Head of caudate nucleus (tissue), 42 donors: ENCODE results near the gene TPSG1.
"Not testable (repeated sequence)": the region's sequence is repeated elsewhere in the genome, so short reads cannot be mapped to it uniquely, and the experiment has no call there.

Source experiments
- DNase-seq, 42 donors: peaks; one replicate each; pipeline versions ENCODE4 v3.0.0 to v3.0.0-alpha.2; 2020 to 2021; ENCODE audit warnings: mixed read lengths in 7 of 42
- intact Hi-C: fragments of 100-400 bp; cut with DNase I; formaldehyde crosslinking; loops from one replicate; pipeline ENCODE4 v1.15.0; 2022

Gene TPSG1

GRCh38 chr16:1225051-1225451 lies at the start of gene TPSG1:
Gene TPSG1, minus strand, starts transcription at chr16:1225268. Its CDS starts 16 bp downstream, at chr16:1225252.
- intact Hi-C loops: no loop called here
- DNase-seq: no peak

- DNase-seq: no peak
- intact Hi-C loops: no loop called here
Measured at GRCh38 chr16:1274767-1275166, 49.7 kb upstream of the TPSG1 start.

DNA sequence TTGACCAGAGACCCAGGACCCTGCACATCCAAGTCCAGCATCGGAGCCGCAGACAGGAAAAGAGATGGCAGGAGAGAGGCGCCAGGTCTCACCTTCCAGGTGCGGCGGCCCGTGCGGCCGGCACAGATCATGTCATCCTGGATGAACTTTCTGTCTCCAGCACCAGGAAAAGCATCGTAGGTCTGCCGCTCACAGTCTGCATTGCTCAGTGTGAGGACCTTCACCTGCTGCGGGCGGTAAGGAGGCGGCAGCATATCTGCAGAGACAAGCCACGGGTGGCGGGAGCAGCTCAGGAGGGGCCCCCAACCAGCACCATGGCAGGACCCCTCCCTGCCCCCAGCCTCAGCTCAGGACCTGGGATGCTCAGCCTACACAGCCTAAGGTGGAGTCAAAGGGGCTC lies 48.7 kb upstream of the TPSG1 start:
- intact Hi-C loops: no loop called here
- no peak for DNase-seq

DNA sequence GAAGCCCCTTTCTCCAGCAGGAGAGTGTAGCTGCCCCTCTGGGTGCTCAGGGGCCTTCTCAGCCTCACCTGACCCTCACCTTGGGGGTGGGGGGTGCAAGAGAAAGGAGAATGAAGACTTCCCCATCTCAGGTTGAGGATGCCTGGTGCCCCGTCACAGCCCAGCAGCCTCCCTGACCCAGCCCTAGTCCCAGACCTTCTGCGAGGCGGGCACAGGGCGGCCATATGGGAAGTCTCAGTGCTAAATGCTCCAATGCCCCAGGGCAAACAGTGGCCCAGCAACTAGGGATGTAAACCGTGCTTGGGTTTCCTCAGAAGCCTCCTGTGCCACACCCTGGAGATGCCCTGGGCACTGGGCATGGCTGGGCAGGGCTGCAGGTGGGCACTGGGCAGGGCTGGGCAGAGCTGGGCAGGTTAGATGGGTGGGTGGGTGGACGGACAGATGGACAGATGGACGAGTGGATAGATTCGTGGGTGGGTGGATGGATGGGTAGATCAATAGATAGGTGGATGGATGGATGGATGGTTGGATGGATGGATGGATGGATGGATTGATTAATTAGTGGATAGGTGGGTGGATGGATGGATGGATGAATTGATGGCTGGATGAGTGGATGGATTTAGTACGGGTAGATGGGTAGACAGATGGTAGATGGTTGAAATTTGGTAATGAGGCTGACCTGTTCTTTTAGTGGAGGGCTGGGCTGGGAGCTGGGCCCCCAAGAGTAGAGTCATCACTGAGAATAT lies 47.6 kb upstream of the TPSG1 start:
- intact Hi-C loops: no loop called here
- DNase-seq: no peak

DNA sequence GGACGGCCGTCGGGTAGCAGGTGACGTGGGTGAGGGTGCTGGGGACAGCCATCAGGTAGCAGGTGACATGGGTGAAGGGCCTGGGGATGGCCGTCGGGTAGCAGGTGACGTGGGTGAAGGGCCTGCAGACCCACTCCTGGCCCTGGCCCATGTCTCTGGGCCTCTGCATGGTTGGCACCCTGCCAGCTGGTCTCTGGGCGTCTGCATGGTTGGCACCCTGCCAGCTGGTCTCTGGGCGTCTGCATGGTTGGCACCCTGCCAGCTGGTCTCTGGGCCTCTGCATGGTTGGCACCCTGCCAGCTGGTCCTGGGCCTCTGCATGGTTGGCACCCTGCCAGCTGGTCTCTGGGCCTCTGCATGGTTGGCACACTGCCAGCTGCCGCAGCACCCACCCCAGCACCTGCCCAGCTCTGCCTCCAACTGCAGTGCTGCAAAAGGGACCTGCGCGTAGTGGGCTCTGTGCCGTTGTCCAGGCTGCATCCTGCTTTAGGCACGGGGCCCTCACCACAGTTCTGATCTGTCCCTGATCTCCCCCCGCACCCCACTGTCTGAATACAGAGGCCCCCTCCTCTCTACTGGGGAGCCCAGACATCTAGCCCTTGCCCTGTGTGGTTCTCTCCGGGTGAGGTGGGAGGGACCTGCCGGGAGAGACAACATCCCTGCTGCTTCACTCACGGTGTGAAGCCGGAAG lies 46.8 kb upstream of the TPSG1 start:
- peak in 18 of 42 donors; percentile 1 to 52 (median 22) for DNase-seq
- intact Hi-C loops: not testable (repeated sequence)

- intact Hi-C loops: no loop called here
- no peak for DNase-seq
Measured at GRCh38 chr16:1271380-1271723, 46.3 kb upstream of the TPSG1 start.

DNA sequence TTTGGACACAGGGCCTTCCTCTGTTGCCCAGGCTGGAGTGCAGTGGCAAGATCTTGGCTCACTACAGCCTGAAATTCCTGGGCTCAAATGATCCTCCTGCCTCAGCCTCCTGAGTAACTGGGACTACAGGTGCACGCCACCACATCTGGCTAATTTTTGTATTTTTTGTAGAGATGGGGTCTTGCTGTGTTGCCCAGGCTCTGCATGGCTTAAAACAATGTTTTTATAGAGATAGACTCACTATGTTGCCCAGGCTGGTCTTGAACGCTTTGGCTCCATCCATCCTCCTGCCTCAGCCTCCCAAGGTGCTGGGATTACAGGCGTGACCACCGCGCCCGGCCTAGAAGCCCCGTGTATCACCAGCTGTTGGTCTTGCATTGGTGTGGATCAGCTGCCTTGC lies 44.4 kb upstream of the TPSG1 start:
- DNase-seq, intact Hi-C loops: not testable (repeated sequence)

- DNase-seq: no peak
- intact Hi-C loops: no loop called here
Measured at GRCh38 chr16:1265826-1266225, 40.8 kb upstream of the TPSG1 start.

DNA sequence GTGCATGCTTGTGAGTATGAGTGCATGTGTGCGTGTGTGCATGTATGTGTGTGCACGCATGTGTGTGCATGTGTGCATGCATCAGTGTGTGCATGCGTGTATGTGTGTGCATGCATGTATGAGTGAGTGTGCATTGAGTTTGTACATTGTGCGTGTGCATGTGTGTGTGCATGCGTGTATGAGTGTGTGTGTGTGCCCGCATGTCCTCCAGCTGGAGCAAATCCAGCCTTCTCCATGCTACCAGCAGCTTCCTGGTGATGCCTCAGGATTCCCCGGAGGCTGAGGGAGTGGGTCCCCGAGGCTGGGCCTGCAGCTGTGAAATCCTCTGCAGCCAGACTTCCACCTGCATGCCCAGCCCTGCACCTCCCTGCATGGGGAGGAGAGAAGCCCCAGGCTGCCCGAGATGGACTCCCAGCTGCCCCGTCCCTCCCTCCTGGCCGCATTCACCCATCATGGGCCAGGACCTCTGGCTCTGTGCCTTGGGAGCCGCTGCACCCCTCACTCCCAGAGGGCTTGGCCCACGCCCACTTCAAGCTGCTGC lies 40.1 kb upstream of the TPSG1 start:
- intact Hi-C loops: no loop called here
- no peak for DNase-seq

- DNase-seq: no peak
- intact Hi-C loops: no loop called here
Measured at GRCh38 chr16:1264345-1265089, 39.4 kb upstream of the TPSG1 start.

- intact Hi-C loops: no loop called here
- no peak for DNase-seq
Measured at GRCh38 chr16:1263591-1264344, 38.7 kb upstream of the TPSG1 start.

- intact Hi-C loops: no loop called here
- DNase-seq: no peak
Measured at GRCh38 chr16:1262846-1263221, 37.8 kb upstream of the TPSG1 start.

DNA sequence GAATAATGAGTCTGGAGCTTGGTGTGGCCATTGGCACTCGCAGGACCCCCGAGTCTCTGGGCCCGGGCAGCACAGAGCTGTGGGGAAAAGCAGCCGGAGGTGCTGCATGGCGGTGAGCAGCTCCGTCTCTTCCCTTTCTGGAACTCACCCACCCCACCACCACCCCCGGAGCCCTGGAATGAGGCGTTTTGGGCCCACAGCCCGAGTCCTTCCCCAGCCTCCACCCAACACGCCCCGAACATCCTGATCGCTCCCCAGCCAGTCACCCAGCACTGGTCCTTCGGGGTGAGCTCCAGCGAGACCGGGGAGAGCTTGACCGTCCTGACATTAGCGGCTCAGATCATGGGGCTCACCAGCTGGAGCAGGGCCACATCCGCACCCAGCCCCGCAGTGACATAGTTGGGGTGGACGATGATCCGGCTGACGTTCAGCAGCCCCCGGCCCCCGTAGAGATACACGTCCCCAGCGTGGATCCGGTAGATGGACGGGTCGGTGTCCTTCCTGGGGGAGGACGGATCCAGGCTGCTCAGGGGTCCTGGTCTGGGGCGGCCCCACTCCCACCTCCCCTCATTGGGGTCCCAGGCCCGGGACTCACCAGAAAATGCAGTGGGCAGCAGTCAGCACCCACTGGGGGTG lies 37.3 kb upstream of the TPSG1 start:
- DNase-seq: no peak
- intact Hi-C loops: no loop called here

DNA sequence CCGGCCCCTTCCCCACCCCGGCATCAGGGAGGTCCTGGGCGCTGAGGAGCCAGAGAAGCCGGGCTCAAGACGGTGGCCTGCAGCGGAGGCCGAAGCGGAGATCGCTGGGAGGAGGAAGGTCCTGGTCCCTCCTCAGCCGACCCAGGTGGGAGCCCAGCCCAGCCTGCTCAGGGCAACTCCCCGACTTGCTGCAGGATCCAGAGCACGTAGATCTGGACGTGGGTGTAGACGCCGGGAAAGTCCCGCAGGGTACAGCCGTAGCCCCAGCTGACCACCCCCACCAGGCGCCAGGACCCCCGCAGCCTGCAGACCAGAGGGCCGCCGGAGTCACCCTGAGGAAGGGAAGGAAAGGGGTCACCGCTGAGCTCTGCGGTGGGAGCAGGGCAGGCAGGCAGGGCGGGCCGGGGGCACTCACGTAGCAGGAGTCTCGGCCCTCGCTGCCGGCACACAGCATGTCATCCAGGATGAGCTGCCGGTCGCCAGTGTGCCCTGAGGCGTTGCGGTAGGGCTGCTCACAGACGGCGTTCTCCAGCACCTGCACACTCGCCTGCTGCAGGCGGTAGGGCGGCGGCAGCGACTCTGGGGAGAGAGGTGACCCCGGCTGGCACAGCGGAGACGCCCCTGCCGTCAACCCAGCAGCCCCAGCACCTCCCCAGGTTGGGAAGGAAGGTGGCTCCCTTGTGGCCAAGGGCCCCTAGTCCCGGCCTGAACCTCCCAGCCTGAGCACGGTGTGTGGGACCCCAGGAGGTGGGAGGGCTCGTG lies 36.2 kb upstream of the TPSG1 start:
- intact Hi-C loops: no loop called here
- peak in 1 of 42 donors; percentile 1 for DNase-seq

- intact Hi-C loops: no loop called here
- no peak for DNase-seq
Measured at GRCh38 chr16:1260101-1260680, 35.1 kb upstream of the TPSG1 start.

DNA sequence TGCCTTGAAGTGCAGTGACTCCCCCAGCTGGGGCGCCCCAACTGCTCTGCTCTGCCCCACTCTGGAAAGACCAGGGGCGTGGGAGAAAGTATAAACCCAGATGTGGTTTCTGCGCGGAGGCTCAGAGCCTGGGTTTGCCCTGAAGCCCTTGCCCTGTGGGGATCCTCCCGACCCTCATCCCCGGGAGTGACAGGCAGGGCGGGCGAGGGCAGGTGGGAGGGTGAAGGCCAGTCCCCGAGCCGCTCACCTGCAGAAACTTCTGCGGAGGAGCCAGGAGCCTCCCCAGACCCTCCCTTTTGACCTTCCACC lies 34.6 kb upstream of the TPSG1 start:
- no peak for DNase-seq
- intact Hi-C loops: no loop called here

DNA sequence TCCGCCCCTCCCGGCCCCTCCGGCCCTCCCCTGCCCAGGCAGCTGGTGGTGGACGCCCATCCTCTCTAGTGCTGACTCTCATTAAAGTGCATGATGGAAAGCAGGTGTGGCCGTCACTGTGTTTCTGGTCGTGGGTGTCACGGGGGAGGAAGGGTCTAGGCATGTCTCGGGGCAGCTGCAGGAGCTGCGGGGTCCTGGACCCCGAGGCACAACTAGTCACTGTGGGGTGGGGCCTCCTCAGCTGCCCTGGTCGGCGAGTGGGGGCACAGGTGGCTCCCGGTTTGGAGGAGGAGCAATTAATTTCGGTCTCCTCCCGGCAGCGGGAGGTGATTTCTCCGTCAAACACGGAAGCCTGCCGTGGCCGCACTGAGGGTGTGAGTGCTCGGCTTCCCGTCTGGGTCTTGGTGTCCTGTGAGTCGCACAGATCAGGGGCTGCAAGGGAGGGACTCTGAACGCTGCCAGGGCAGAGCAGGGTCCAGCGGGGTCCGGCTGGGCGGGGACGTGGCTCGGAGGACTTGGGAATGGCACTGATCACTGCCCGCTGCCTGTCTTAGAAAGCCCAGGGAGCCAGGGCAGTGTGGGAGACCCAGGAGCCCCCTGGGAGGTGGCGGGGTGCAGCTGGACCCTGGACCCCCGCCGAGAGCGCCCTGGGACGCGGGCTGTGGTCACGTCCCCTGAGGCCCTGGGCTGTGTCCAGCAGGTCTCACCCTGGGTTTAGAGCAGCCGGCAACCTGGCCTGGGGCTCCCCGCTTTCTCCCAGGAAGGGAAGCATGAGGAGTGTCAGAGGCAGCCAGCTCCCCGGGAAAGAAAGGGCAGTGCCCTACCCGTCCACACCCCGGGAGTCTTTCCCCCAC lies 34.1 kb upstream of the TPSG1 start:
- intact Hi-C loops: no loop called here
- DNase-seq: peak in 1 of 42 donors; percentile 1
